Gastroesophageal sphincter (tissue), 4 donors: Measurements from ENCODE around the gene UTP11. TPM values are rescaled to one million over a fixed set of nuclear protein-coding genes. Genes with fewer than 3 reads are reported as not detected.

Experiments
- ATAC-seq: fragments of 150-250 bp; one replicate; pipeline ENCODE4 v1.9.1; 2016; ENCODE audit warnings: mild to moderate bottlenecking, moderate library complexity
- H3K27ac ChIP-seq, 4 donors: fragments of 200-600 bp; sonication (generic) in 3 of 4; 1 replicate in 3 of 4; 2 replicates in 1 of 4; pipeline ENCODE4 v1.5.1; 2016 to 2019
- H3K27me3 ChIP-seq: fragments of 200-600 bp; sonication (generic); one replicate; pipeline ENCODE4 v1.5.1; 2019
- H3K36me3 ChIP-seq, 2 donors: fragments of 200-600 bp; sonication (generic); one replicate each; pipeline ENCODE4 v1.5.1; 2019; ENCODE audit warnings: control low read depth in 1 of 2
- H3K4me1 ChIP-seq, 3 donors: fragments of 200-600 bp; sonication (generic); 1 replicate in 2 of 3; 2 replicates in 1 of 3; pipeline ENCODE4 v1.5.1; 2016 to 2019; ENCODE audit warnings: control low read depth in 2 of 3
- H3K4me3 ChIP-seq, 2 donors: fragments of 200-600 bp; sonication (generic); one replicate each; pipeline ENCODE4 v1.5.1; 2019; ENCODE audit warnings: mild to moderate bottlenecking in 1 of 2, moderate library complexity in 1 of 2
- H3K9me3 ChIP-seq, 3 donors: fragments of 200-600 bp; sonication (generic); one replicate each; pipeline ENCODE4 v1.5.1; 2017 to 2019; ENCODE audit warnings: control low read depth in 2 of 3
- CTCF ChIP-seq, 4 experiments: fragments of 200-600 bp in 2 of 4; fragments of 450-650 bp in 2 of 4; sonication (generic) in 1 of 4; IDR thresholded peaks; one replicate each; pipeline ENCODE4 v1.5.1; 2017 to 2019; ENCODE audit warnings: antibody characterized with exemption in 4 of 4, mild to moderate bottlenecking in 2 of 4, moderate library complexity in 2 of 4
- EP300 ChIP-seq: sonication (generic); formaldehyde crosslinking; IDR thresholded peaks from one replicate; pipeline ENCODE4 v1.6.1; 2017; ENCODE audit warnings: antibody characterized with exemption, mild to moderate bottlenecking
- POLR2A ChIP-seq, 2 donors: fragments of 450-650 bp; IDR thresholded peaks; one replicate each; pipeline ENCODE4 v1.6.1; 2017; ENCODE audit warnings: antibody characterized with exemption in 2 of 2, mild to moderate bottlenecking in 2 of 2, moderate library complexity in 1 of 2
- POLR2AphosphoS5 ChIP-seq: sonication (generic); formaldehyde crosslinking; IDR thresholded peaks from one replicate; pipeline ENCODE4 v1.6.1; 2017; ENCODE audit warnings: antibody characterized with exemption
- WGBS, 2 donors: methylation state at CpG; one replicate each; pipeline ENCODE4 v1.1.5; 2018; ENCODE audit warnings: low coverage in 1 of 2; 5-methylcytosine and 5-hydroxymethylcytosine counted together
- total RNA-seq, 4 donors: library from RNA; depleted of rRNA; stranded (reverse); fragments of >200 nt; gene quantifications; one replicate each; pipeline ENCODE4 v1.1.0, GENCODE V29; 2016

The UTP11 gene
- total RNA-seq, 4 donors from 2014 or later: 50.7 to 79.2 (median 59.8) TPM

GRCh38 chr1:38052750-38053415 lies 40.3 kb downstream of the UTP11 start:
- H3K4me3 ChIP-seq: no peak overlapping the region
- WGBS, 2 donors: 7 to 51% methylated on average over 2 of the region's 3 CpGs
- ATAC-seq: no peak
- H3K4me1 ChIP-seq: peaks cover 0 to 2% (median 1%) of the 10 kb centered on the region in 3 donors
- TF ChIP-seq CTCF (IDR thresholded peaks at IDR 0.05) (no peak), POLR2AphosphoS5 (no peak), EP300 (no peak), POLR2A (IDR thresholded peaks at IDR 0.05) (no peak)
- H3K27me3 ChIP-seq: peaks cover 34% of the 10 kb centered on the region
- H3K9me3 ChIP-seq: no peaks in the 10 kb centered on the region
- H3K36me3 ChIP-seq: no peaks in the 10 kb centered on the region
- H3K27ac ChIP-seq: no peak overlapping the region

GRCh38 chr1:38053416-38054091 lies 41.0 kb downstream of the UTP11 start:
- no peak for TF ChIP-seq POLR2AphosphoS5
- TF ChIP-seq CTCF (IDR thresholded peaks at IDR 0.05): no peak
- no peak for TF ChIP-seq EP300
- TF ChIP-seq POLR2A (IDR thresholded peaks at IDR 0.05): no peak
- WGBS, 2 donors: 41% methylated on average over 5 of the region's 7 CpGs; no CpG with 5 or more reads in 1 of the 2 donors
- H3K4me1 ChIP-seq: no peaks in the 10 kb centered on the region
- H3K4me3 ChIP-seq: no peak overlapping the region
- no peak for ATAC-seq
- no peaks in the 10 kb centered on the region for H3K9me3 ChIP-seq
- no peak overlapping the region for H3K27ac ChIP-seq
- H3K27me3 ChIP-seq: peaks cover 34% of the 10 kb centered on the region
- no peaks in the 10 kb centered on the region for H3K36me3 ChIP-seq

GRCh38 chr1:38055398-38055797 lies 42.9 kb downstream of the UTP11 start:
- Histone ChIP-seq H3K9me3 (no peaks in the 10 kb centered on the region), H3K4me3 (no peak overlapping the region), H3K36me3 (no peaks in the 10 kb centered on the region), H3K4me1 (no peaks in the 10 kb centered on the region), H3K27ac (no peak overlapping the region), H3K27me3 (peaks cover 34% of the 10 kb centered on the region)
- WGBS, 2 donors: 69 to 89% methylated on average over 2 of the region's 3 CpGs
- TF ChIP-seq POLR2A (IDR thresholded peaks at IDR 0.05): no peak
- TF ChIP-seq CTCF (IDR thresholded peaks at IDR 0.05): no peak
- no peak for TF ChIP-seq EP300
- no peak for TF ChIP-seq POLR2AphosphoS5
- no peak for ATAC-seq

- 51 to 82% methylated on average over 3 to 4 of the region's 4 CpGs for WGBS, 2 donors
- Histone ChIP-seq H3K4me1 (no peaks in the 10 kb centered on the region), H3K4me3 (no peak overlapping the region), H3K27me3 (peaks cover 34% of the 10 kb centered on the region), H3K36me3 (no peaks in the 10 kb centered on the region), H3K27ac (no peak overlapping the region), H3K9me3 (no peaks in the 10 kb centered on the region)
- ATAC-seq: no peak
- no peak for TF ChIP-seq POLR2A (IDR thresholded peaks at IDR 0.05)
- no peak for TF ChIP-seq CTCF (IDR thresholded peaks at IDR 0.05)
- no peak for TF ChIP-seq EP300
- no peak for TF ChIP-seq POLR2AphosphoS5
Measured at GRCh38 chr1:38055965-38056364, 43.4 kb downstream of the UTP11 start.
